Measurements from ENCODE around the gene PLAA.
"Not testable (repeated sequence)": the region's sequence is repeated elsewhere in the genome, so short reads cannot be mapped to it uniquely, and the experiment has no call there.

Gene PLAA

GRCh38 chr9:26928902-26929495 is 18.0 kb downstream of the PLAA start:
- DNase-seq: no peak

DNA sequence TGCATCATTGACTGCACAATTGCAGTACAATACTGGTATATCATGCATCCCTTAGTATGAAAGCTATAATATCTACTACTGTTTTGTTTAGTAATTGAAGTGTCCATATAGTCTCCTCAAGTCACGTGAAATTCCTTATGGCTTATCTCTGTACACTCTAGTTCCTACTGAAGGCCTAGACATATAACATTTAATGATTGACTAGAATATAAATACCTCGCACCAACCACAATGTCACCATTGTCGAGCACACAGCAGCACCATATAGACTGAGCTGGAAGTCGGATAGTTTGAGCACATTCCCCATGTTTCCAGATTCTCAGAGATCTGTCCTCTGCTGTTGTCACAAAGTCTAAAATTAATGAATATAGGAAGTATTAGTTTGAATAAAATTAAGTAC is 21.4 kb downstream of the PLAA start:
- no peak for DNase-seq

GRCh38 chr9:26919698-26920097 is 27.3 kb downstream of the PLAA start:
- no peak for DNase-seq

GRCh38 chr9:26913138-26913668 is 33.8 kb downstream of the PLAA start:
- no peak for DNase-seq

DNA sequence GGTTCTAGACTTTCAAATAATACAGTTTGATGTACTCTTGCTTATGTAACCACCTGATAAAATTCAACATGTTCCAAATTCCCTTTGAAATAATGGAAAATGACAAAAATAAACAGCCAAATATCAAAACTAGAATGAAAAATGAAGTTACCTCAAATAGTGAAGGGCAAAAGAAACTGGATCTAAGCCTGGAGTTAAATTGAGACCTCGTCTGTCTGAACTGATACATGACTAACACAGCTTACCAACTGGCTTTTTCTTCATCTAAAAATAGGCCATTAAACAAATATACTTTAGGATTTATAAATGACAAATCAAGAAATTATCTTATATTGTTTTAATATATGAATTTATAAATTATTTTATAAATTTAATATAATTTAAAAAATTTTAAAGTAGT is 42.4 kb downstream of the PLAA start:
- DNase-seq: no peak

GRCh38 chr9:26904070-26904469 is 43.0 kb downstream of the PLAA start:
- no peak for DNase-seq

- no peak for DNase-seq
These were observed 53.9 kb downstream of the PLAA start for GRCh38 chr9:26893030-26893676.

GRCh38 chr9:26892251-26893029 is 54.6 kb downstream of the PLAA start, which contains the start of gene CAAP1:
CAAP1 (minus strand) TSS chr9:26892802; CDS start chr9:26892715, 87 bp downstream.
- peak; percentile 44 for DNase-seq

DNA sequence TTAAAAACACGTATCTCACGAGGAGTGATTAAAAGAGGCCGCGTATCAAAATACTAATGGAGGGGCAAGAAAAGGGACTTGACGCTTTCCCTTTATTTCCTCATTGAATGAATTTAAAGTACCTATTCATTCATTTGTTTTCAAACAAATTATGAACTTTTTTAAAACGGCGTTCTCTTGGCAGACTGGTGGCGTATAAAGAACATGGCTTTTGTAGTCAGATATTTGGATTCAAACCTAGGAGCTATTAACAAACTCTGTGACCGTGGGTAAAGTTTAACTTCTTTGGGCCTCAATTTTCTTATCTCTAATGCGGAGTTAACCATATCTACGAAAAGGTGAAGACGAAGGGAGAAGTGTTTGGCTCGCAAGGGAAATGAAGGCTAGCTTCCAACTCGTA is 55.3 kb downstream of the PLAA start:
- no peak for DNase-seq

DNA sequence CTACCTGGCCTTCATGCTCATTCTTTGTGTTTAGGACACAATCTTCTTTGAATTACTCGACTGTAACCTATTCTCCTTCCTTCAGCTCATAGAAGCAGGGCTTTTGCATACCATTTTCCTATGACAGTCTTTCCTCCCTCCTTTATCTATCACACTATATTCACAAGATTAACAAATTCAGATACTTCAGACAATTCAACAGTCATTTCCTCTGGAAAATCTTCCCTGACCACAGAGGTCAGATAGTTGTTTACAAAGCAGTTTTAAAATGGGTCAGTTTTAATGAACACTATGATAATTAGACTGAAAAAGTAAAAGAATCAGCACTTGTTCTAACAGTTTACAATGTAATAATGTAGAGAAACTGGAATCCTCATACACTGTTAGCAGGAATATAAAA is 58.8 kb downstream of the PLAA start:
- no peak for DNase-seq

GRCh38 chr9:26882154-26882553 is 64.9 kb downstream of the PLAA start:
- DNase-seq: no peak

- DNase-seq: no peak
These were observed 66.8 kb downstream of the PLAA start for GRCh38 chr9:26880262-26880661.

GRCh38 chr9:26875155-26875554 is 71.9 kb downstream of the PLAA start:
- not testable (repeated sequence) for DNase-seq

- DNase-seq: no peak
These were observed 76.8 kb downstream of the PLAA start for GRCh38 chr9:26870292-26870691.

GRCh38 chr9:26863074-26863473 is 84.0 kb downstream of the PLAA start:
- no peak for DNase-seq

DNA sequence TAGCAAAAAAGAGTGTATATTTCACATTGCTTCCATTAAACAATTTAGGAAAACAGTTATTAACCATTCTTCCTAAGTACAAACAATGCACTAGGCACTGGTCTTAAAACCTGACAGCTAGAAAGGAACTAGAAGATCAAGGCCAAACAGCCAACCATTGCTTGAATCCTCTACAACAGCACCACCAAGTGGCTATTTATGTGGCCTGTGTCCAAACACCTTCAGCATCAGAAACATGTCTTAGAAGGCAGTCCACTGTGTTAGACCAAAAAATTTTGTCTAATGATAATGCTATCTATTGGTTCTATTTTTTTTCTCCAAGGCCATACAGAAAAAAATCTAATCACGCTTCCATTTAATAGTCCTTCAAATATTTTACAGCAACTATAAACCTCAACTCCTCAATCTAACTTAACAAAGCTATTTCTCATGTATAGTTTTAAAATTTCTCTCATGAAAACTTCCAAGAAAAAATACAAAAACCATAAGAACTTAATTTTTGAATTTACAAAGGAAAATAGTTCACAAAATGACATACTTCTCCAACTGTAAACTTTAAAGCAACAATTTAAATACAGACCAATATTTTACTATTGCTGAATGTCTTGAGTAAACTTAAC is 90.5 kb downstream of the PLAA start:
- no peak for DNase-seq

All from cortex of kidney (tissue), 1 donor.